IPS DF 19.7 (cell line): ENCODE results near the gene PLEKHA6.

Source experiments
- DNase-seq: peaks from one replicate; pipeline ENCODE4 v3.0.0-alpha.2; 2013; ENCODE audit warnings: low read depth, low spot score

Gene PLEKHA6

GRCh38 chr1:204359474-204360255 lies at the start of gene PLEKHA6:
PLEKHA6 (minus strand) TSS chr1:204359929; CDS start chr1:204273727, 86,202 bp downstream.
- DNase-seq = no peak

DNA sequence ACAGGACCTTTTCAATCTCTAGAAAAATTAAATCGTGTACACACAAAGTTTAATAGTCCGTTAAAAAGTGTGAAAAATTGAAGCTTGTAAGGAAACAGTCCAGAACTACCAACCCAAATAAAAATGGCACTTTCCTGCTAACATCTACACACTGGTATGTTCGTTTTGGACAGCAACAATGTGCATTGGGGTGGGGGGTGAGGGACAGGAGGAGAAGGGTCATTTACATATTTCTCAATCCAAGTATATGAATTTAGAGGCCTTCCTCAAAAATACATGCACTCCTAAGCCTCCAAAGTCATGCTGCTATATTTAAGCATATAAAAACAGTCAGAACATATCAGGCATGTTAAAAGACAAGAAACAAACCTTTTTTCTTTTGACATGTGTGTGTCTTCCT lies 49.4 kb upstream of the PLEKHA6 start:
- DNase-seq = no peak

DNA sequence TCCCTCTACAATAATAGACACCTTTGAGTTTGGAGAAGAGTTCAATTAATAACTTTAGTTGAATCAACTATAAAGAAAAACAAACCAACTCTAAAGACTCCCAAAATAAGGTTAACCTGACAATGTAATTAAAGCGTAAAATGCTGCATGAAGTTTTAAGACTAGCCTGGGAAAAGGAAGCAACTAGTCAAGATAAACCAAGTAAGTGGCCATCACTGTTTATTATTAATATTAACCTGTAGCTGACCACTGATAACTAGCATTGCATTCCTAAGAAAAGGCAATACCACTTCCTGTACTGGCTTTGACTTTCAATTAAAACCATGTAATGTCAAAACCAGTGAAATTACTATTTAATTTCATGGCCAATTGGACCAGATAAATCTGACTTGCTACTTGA lies 48.9 kb upstream of the PLEKHA6 start:
- no peak for DNase-seq

DNA sequence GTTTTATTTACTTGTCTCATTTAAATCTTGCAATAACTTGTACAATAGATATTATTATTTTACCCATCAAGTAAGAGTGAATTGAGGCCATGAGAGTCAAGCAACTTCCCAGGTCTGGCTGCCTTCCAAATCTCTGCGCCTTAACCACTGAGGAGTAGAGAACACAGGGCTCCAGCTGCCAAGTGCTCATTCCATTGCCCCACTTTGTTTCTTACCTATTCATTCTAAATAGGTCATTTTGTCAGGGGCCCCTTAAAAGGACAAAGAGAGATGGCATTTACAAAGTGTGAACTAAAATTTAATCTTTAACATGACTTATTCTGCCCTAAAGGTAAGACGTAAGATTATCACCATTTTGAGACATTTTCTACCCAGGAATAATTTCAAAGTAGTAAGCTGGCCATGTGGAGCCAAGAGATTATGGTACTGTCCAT lies 48.4 kb upstream of the PLEKHA6 start:
- no peak for DNase-seq

- DNase-seq = no peak
These were observed 47.7 kb upstream of the PLEKHA6 start for GRCh38 chr1:204407295-204407971.

GRCh38 chr1:204406621-204407020 lies 46.9 kb upstream of the PLEKHA6 start:
- DNase-seq = no peak

DNA sequence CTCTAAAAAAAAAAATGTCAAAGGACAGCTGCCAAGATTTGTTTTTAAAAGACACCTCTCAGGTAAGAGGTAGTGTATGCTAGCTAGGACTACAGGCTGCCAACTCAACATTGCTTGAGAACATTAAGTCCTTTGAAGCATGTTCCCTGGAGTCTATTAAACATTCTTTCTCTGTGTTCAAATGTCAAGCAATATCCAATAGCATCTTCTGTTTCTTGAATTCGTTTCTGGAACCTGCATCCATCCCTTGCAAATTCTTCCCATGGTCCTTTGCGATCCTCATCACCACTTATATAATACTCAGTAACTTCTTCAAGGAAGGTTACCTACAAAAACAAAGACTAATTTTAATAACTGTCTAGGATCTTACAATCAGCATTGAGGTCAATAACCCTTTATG lies 46.3 kb upstream of the PLEKHA6 start:
- DNase-seq = no peak

- DNase-seq = no peak
These were observed 44.9 kb upstream of the PLEKHA6 start for GRCh38 chr1:204404629-204405028.

DNA sequence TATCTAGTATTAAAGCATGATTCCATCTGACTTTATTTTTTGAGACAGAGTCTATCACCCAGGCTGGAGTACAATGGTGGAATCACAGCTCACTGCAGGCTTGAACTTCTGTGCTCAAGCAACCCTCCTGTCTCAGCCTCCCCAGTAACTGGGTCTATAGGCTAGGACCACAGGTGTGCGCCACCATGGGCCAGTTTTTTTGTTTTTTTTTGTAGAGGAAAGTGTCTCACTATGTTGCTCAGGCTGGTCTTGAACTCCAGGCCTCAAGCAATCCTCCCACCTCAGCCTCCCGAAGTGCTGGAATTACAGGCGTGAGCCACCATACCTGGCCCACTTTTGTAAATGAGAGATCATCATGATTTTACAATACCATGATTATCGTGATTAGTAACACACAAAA lies 42.7 kb upstream of the PLEKHA6 start:
- no peak for DNase-seq

GRCh38 chr1:204401730-204402129 lies 42.0 kb upstream of the PLEKHA6 start:
- DNase-seq = no peak

DNA sequence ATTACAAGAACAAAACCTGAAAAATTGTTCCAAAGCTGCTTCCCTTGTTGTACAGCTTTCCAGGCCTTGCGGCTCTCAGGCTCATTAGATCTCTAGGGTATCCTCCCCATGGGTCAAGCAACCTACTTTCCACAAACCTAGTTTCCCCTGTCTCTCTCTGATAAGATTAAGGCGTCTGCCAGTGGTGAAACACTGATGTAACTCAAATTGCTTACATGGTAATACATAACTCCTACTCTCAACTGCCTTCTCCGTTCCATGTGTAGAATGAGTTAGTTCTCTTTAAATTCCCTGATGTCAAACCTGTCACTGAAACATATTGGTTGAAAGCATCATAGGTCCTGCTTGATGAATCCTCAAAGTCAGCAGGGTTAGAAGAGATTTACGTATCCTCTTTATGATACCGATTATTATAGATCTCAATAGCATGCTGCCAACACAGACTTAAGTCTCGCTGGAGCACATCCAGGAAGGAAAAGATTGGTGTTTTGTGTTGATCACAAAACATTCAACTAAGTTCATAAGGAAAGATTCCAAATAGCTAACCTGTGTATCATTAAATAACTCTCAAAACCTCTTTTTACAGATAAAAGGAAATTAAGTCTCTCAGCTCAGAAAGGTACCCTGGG lies 41.3 kb upstream of the PLEKHA6 start:
- no peak for DNase-seq

DNA sequence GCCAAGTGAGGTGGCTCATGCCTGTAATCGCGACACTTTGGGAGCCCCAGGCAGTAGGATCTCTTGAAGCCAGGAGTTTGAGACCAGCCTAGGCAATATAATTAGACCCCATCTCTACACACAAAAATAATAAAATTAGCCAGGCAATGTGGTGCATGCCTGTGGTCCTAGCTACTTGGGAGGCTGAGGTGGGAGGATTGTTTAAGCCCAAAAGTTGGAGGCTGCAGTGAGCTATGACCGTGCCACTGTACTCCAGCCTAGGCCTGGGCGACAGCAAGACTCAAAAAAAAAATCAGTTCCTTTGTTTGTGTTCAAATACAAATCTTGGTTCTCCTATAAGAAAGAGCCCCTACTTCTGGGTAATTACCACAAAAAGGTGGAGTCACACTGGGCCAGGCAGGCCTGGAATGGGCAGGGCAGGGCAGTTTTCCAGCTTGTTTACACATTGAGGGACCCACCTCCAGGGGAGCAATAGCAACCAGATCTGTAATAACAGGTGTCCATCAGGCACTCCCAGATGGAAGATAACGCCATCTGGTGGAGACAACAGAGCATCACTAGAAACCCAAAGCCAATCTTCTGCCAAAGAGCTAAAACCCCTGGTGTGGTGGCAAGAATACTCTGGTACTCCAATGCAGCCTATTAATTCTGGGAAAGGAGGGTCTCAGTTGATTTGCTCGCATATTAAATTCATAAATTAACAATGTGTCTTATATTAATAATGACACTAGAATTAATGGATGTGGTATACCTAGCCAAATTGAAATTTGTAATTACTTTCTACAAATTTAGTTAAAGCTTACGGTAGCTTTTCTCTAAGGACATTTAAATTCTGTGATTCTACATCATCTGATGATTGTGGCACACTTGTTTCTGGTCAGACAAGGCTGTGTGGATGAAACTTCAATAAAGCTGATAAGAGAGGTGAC lies 38.7 kb upstream of the PLEKHA6 start:
- peak; percentile 87 for DNase-seq

- DNase-seq = no peak
These were observed 36.4 kb upstream of the PLEKHA6 start for GRCh38 chr1:204396015-204396583.

DNA sequence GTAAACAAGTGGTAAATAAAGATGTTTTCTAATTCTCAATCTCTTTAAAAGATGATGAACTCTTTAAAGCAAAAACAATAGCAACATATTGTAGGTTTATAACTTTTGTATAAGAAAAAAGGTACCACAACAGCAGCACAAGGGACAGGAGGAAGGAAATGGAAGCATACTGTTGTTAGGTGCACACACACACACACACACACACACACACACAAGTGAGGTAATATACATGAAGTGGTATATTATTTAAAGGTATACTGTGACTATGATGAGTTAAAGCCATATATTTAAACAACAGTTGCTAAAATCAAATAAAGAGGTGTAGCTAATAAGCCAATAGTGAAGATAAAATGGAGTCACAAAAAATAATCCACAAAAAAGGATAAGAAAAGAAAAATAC lies 31.9 kb upstream of the PLEKHA6 start:
- DNase-seq = no peak

DNA sequence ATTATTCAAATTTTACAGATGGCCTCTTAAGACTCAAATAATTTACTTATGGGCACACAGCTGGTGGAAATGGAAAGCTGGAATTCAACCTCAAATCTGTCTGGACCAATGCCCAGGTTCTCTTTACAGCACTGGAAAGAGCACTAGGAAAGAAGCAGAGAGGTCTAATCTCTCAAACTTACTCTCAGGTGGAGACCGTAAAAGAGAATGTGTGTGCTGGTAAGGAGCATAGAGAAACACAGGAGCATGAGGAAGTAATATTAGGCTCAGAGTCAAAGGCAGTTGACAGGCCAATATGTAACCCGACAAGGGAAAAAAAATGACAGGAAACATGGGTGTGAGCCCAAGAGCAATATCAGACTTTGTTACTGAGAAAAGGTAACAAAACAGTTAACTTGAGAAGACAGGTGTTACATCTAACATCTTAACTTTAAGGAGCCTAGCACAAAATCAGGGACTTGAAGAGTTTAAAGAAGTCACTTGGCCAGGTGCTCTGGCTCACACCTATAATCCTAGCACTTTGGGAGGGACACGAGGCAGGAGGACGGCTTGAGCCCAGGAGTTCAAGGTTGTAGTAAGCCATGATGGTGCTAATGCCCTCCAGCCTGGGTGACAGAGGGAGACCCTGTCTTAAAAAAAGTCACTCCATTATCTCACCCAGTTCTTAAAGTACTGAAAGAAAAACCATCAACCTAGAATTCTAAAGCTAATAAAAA lies 31.2 kb upstream of the PLEKHA6 start:
- DNase-seq = no peak

- no peak for DNase-seq
These were observed 26.0 kb upstream of the PLEKHA6 start for GRCh38 chr1:204385727-204386126.

- no peak for DNase-seq
These were observed 25.1 kb upstream of the PLEKHA6 start for GRCh38 chr1:204384636-204385352.

DNA sequence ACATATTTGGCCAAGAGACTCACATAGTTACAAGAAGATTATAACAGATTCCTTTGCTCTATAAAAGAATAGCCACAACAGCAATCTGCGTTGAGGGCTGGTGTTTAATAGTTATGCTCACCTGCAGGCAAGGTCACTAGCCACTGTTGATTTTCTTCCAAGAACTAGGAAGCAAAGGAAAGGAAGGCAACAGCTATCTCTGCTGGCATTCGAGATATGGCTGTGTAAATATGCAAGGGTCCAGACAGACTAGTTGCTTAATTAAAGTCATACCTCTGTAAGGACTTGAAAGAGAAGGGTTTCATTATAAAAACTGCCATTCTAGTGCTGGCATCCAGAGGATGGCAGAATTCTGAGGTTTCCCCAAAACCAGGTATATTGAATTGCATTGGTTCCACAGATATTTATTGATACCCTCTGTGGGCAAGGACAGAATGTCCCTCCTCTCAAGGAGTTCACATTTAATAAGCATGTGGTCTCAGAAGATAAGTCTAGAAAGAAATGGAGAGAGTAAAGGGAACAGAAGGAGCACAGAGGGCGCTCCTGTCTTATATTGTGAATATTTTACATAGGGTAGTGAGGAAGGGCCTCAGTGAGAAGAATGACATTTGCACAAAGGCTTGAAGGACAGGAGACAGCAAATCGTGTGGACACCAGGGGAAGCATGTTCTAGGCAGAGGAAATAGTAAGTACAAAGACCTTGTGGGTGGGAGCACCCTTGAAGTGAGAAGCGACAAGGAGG lies 23.6 kb upstream of the PLEKHA6 start:
- DNase-seq = no peak

DNA sequence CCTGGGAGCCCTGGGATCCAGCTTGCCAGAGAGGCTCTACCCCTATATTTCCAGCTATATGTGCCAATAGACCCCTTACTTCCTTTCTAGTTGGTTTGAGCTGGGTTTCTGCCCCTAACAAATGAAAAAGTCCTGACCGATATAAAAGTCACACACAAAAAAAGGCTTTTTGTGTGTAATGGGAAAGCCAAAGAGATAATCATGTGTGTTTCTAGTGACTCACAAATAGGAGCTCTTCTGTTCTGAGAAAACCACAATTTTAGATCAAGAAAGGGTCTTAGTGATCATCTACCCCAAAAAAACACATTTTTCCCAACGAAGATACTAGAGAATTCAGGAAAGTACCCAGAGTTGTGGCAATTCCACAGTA lies 23.0 kb upstream of the PLEKHA6 start:
- DNase-seq = no peak
